Heart right ventricle (tissue), 16 donors: ENCODE measurements around the gene LMX1A. TPM values are rescaled to one million over a fixed set of nuclear protein-coding genes. Genes with fewer than 3 reads are reported as not detected.

Source experiments
- ATAC-seq, 8 donors: fragments of 200-7000 bp; cut with Tn5 transposase; one replicate each; pipeline ENCODE4 v1.9.1; 2020; ENCODE audit warnings: mild to moderate bottlenecking in 8 of 8, moderate library complexity in 8 of 8, moderate number of reproducible peaks in 1 of 8
- DNase-seq, 2 donors: peaks; one replicate each; pipeline ENCODE4 v3.0.0-alpha.2; 2020
- H3K27ac ChIP-seq, 10 donors: fragments of 200-600 bp; sonication (generic) in 2 of 10; one replicate each; pipeline versions ENCODE4 v1.5.0 to v1.8.0; 2020 to 2022; ENCODE audit warnings: mild to moderate bottlenecking in 3 of 10
- H3K27me3 ChIP-seq, 7 donors: fragments of 200-600 bp; one replicate each; pipeline ENCODE4 v1.8.0; 2021 to 2022; ENCODE audit warnings: mild to moderate bottlenecking in 2 of 7
- H3K36me3 ChIP-seq, 9 donors: fragments of 200-600 bp; sonication (generic) in 1 of 9; one replicate each; pipeline versions ENCODE4 v1.5.0 to v1.8.0; 2020 to 2022; ENCODE audit warnings: mild to moderate bottlenecking in 2 of 9
- H3K4me1 ChIP-seq, 9 donors: fragments of 200-600 bp; sonication (generic) in 1 of 9; one replicate each; pipeline versions ENCODE4 v1.5.0 to v1.8.0; 2020 to 2022; ENCODE audit warnings: mild to moderate bottlenecking in 4 of 9
- H3K4me3 ChIP-seq, 10 donors: fragments of 200-600 bp; sonication (generic) in 2 of 10; one replicate each; pipeline versions ENCODE4 v1.5.0 to v1.8.0; 2020 to 2022; ENCODE audit warnings: mild to moderate bottlenecking in 7 of 10, moderate library complexity in 2 of 10
- H3K9me3 ChIP-seq, 11 donors: fragments of 200-600 bp in 10 of 11; sonication (generic) in 2 of 11; one replicate each; pipeline versions ENCODE4 v1.5.0 to v1.8.0; 2013 to 2022; ENCODE audit warnings: mild to moderate bottlenecking in 2 of 11, control low read depth in 1 of 11, moderate library complexity in 1 of 11
- WGBS, 2 donors: extraction: QIAGEN DNeasy Blood & Tissue Kit; methylation state at CpG; one replicate each; pipeline ENCODE4 v1.1.7; 2013; ENCODE audit warnings: inconsistent platforms in 1 of 2; 5-methylcytosine and 5-hydroxymethylcytosine counted together
- intact Hi-C, 10 donors: fragments of 100-400 bp; cut with DNase I; formaldehyde crosslinking; loops; one replicate each; pipeline versions ENCODE4 v1.11.1 to v1.14.2; 2022
- polyA plus RNA-seq, 2 donors: library from polyadenylated mRNA; stranded (reverse); fragments of 200-250 nt; gene quantifications; one replicate each; pipeline ENCODE4 v1.2.3, GENCODE V29; 2013
- total RNA-seq, 10 donors: library from RNA; stranded (reverse); fragmentation: NEBNext Ultra II Directional in 3 of 10; extraction: Animal tissue kit (Norgen Biotek cat#: 25700) in 3 of 10; gene quantifications; one replicate each; pipeline versions ENCODE4 v1.2.1 to v1.2.4, GENCODE V29; 2021 to 2023
- TF ChIP-seq, protein P1 (sequence below), 9 donors: fragments of 200-600 bp; sonication (generic) in 2 of 9; IDR thresholded peaks; one replicate each; pipeline versions ENCODE4 v1.5.0 to v1.8.0; 2021 to 2022; ENCODE audit warnings: antibody characterized with exemption in 9 of 9, mild to moderate bottlenecking in 5 of 9, moderate library complexity in 1 of 9
- donor health status: Arrhythmogenic right ventricular cardiomyopathy.
- donor health status: ischemic (EF 13 %, LVEDD 7.1; RV severe dilation, severe dysfunction).
- donor health status: healthy with polysubstance abuse.
- donor health status: DM: no; HTN: yes; CAD: no.
- donor health status: DM: no; HTN: no; CAD: no.
- donor health status: ischemic (EF 25% LVEDD 6.9; RV normal size, moderate dysfunction).
- donor health status: ischemic (EF 25% LVEDD 5.7; RV mildly dilated, moderate dysfunction).
- donor health status: healthy.
- donor health status: DM: yes; HTN: yes; CAD: no.
- donor health status: Ischemic cardiomyopathy.
- donor health status: ischemic (EF 35%, LVEDD 5.7; RV mildly dilated, moderate dysfunction).
- donor health status: nonischemic (EF 11% LVEDD 7.7; RV severe dilation, severe dysfunction).
- donor health status: DM: yes; HTN: yes; CAD: no.
- donor health status: PGD.
- donor health status: ischemic (EF 29% LVEDD 5.4; RV normal size, mild dysfunction).
- donor health status: nonischemic (EF 23%, LVEDD 6.1; RV moderate dilation, normal function).

Gene LMX1A
- total and polyA plus RNA-seq, 12 donors: 0.04 to 0.19 (median 0.14) TPM; not detected in 9

DNA sequence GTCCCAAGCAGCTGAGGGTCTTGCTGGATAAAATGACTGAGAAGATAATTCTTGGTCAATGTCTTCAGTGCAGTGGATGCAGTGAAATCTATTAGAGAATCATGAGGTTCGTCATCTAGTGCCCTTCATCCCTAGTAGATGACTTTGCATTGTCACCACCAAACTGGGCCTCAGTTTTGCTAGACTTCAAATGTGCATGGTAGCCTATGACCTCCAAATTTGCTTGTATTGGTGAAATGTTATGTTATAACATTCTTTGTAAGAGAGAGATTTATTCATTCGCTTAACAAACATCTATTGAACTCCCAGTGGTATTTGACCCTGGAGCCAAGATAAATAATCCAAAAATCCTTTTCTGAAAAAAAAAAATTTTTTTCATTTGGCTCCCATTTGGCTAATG is 183.8 kb downstream of the LMX1A start:
- TF ChIP-seq, protein P1, sequence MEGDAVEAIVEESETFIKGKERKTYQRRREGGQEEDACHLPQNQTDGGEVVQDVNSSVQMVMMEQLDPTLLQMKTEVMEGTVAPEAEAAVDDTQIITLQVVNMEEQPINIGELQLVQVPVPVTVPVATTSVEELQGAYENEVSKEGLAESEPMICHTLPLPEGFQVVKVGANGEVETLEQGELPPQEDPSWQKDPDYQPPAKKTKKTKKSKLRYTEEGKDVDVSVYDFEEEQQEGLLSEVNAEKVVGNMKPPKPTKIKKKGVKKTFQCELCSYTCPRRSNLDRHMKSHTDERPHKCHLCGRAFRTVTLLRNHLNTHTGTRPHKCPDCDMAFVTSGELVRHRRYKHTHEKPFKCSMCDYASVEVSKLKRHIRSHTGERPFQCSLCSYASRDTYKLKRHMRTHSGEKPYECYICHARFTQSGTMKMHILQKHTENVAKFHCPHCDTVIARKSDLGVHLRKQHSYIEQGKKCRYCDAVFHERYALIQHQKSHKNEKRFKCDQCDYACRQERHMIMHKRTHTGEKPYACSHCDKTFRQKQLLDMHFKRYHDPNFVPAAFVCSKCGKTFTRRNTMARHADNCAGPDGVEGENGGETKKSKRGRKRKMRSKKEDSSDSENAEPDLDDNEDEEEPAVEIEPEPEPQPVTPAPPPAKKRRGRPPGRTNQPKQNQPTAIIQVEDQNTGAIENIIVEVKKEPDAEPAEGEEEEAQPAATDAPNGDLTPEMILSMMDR (IDR thresholded peaks at IDR 0.05): no peak
- Histone ChIP-seq H3K27me3 (peaks cover 0 to 5% (median 0%) of the 10 kb centered on the region in 7 donors), H3K4me3 (no peak overlapping the region), H3K9me3 (no peaks in the 10 kb centered on the region), H3K4me1 (peaks cover 0 to 11% (median 0%) of the 10 kb centered on the region in 9 donors), H3K36me3 (no peaks in the 10 kb centered on the region), H3K27ac (no peak overlapping the region)
- intact Hi-C loops: no loop called here
- ATAC-seq: no peak
- no peak for DNase-seq
- 61 to 73% methylated on average over 2 of the region's 2 CpGs for WGBS, 2 donors

DNA sequence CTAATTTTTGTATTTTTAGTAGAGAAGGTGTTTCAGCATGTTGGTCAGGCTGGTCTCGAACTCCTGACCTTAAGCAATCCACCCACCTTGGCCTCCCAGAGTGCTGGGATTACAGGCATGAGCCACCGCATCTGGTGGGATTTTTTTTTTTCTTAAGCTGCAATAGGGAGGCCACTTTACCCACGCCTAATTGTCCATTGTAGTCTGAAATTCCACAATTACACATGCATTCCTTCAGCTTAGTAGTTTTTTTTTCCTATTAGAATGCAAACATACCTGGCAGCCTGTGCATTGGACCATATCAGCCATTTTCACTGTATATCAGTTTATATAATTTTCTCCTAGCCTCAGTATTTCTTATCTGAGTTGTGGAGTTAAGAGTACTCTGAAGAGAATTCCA is 186.8 kb downstream of the LMX1A start:
- no peak overlapping the region for H3K27ac ChIP-seq
- no peaks in the 10 kb centered on the region for H3K36me3 ChIP-seq
- no peak for DNase-seq
- no peaks in the 10 kb centered on the region for H3K9me3 ChIP-seq
- H3K27me3 ChIP-seq: peaks cover 0 to 5% (median 0%) of the 10 kb centered on the region in 7 donors
- peaks cover 0 to 7% (median 0%) of the 10 kb centered on the region in 9 donors for H3K4me1 ChIP-seq
- no peak for ATAC-seq
- 83 to 91% methylated on average over 3 of the region's 3 CpGs for WGBS, 2 donors
- intact Hi-C loops: no loop called here
- TF ChIP-seq, protein P1 (IDR thresholded peaks at IDR 0.05): no peak
- no peak overlapping the region for H3K4me3 ChIP-seq

DNA sequence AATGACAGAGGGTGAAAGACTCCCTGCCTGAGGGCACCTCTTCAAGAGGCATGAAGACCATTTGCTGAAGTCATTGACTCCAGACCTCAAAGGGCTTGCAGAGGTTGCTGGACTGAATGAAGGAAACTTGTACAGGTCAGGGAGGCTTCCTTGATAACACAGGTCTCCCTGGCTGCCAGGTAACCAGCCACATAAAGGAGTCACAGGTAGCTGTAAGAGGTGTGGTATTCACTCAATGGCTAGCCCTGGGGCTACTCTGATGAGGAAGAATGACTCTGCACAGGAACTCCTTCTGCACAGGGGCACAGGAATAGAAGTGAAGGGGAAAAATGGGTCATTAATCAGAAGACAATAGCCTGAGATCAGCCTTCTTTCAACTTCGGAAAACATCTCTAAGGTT is 187.5 kb downstream of the LMX1A start:
- peaks cover 0 to under 1% (median 0%) of the 10 kb centered on the region in 9 donors for H3K4me1 ChIP-seq
- H3K27ac ChIP-seq: no peak overlapping the region
- peaks cover 0 to 5% (median 0%) of the 10 kb centered on the region in 7 donors for H3K27me3 ChIP-seq
- H3K4me3 ChIP-seq: no peak overlapping the region
- H3K36me3 ChIP-seq: no peaks in the 10 kb centered on the region
- TF ChIP-seq, protein P1 (IDR thresholded peaks at IDR 0.05): no peak
- DNase-seq: no peak
- no peak for ATAC-seq
- H3K9me3 ChIP-seq: no peaks in the 10 kb centered on the region
- 64 to 84% methylated on average over 1 of the region's 1 CpG for WGBS, 2 donors
- intact Hi-C loops: no loop called here

DNA sequence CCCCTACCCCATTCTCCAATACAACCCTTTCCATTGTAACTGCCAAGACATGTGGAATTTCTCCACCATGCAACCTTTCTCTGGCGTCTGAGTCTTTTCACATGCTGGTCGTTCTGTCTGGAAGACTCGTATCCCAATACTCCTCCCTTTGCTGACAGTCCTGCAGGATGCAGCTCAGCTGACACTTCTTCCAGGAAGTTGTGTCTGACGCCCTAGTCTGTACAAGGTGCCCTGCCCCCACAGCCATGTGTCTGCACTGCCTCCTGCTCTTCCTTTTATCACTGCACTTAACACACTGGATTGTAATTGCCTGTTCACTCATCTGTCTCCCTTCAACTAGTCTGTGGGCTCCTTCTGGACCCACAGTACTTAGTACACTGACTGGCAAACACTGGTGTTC is 188.0 kb downstream of the LMX1A start:
- ATAC-seq: no peak

More for the DNA sequence above, 188.0 kb downstream of the LMX1A start:
- DNase-seq: no peak
- Histone ChIP-seq H3K4me3 (no peak overlapping the region), H3K9me3 (no peaks in the 10 kb centered on the region), H3K27ac (no peak overlapping the region), H3K4me1 (no peaks in the 10 kb centered on the region), H3K27me3 (peaks cover 0 to 5% (median 0%) of the 10 kb centered on the region in 7 donors), H3K36me3 (no peaks in the 10 kb centered on the region)
- intact Hi-C loops: no loop called here
- TF ChIP-seq, protein P1 (IDR thresholded peaks at IDR 0.05): no peak
- 43 to 47% methylated on average over 4 of the region's 4 CpGs for WGBS, 2 donors
